HS-5 (cell line): ENCODE results near the gene UVSSA.
"Not testable (repeated sequence)": the region's sequence is repeated elsewhere in the genome, so short reads cannot be mapped to it uniquely, and the experiment has no call there.

Source experiments
- DNase-seq: peaks from one replicate; pipeline ENCODE4 v3.0.0-alpha.2; 2012; ENCODE audit warnings: low read depth

UVSSA gene

DNA sequence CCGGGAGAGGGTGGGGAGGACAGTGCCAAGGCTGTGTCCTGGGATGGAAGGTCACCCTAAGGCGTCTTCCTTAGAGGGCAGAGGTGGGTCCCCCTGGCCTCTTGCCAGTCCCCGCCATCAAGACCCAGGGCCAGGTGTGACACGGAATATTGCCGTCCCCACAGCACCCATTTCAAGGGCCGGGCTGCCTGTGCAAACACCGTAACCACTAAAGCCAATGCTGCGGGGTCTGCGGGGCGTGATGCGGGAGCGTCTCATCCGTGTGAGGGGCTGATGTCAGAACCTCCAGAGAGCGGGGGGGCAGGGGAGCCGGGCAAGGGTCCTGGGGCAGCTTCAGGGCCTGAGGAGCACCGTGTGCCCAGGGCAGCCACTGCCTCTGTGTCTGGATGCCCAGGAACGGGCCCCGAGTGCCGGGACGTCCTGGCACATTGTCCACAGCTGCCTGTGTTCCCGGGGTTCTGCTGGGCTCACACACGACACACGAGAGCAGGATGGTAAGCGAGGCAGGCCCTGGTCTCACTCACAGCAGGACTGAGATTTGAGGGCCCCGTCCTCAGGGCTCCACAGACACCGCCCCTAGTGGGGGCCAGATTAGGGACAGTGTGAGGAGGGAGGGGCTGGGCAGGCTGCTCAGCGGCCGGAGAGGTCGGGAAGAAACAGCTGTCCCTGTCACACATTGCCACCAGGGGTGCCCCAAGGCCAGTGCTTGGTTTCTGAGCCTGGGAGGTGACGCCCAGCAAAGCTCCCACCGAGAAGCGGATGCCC lies 30.0 kb downstream of the UVSSA start:
- no peak for DNase-seq

DNA sequence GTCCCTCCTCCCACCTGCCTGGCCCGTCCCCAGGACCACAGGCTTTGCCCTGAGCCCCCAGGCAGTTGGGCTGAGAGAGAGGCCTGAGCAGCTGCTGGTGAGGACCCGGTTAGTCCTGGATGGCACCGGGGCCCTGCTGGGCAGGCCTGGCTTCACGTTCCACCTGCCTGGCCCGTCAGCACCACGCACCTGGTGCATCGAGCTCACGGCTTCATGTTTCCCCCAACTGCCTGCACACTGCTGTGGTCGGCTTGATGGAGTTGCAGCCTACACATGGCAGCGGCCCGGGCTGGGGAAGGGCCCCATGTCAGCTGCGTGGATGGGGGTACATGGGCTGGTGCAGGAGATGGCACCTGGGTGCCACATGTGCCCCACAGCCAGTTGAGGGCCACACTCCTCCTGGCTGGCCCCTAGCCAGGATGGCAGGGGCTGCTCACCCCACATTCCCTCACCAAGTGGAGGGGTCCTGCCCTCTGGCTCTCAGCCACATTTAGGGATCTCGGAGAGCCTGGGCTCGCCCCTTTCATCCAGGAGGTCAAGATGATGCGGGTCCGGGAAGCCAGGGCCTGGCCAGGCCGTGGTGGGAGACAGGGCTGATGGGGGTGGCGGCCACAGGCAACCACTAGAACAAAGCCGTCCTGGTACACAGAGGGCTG lies 30.7 kb downstream of the UVSSA start:
- DNase-seq, result no peak

DNA sequence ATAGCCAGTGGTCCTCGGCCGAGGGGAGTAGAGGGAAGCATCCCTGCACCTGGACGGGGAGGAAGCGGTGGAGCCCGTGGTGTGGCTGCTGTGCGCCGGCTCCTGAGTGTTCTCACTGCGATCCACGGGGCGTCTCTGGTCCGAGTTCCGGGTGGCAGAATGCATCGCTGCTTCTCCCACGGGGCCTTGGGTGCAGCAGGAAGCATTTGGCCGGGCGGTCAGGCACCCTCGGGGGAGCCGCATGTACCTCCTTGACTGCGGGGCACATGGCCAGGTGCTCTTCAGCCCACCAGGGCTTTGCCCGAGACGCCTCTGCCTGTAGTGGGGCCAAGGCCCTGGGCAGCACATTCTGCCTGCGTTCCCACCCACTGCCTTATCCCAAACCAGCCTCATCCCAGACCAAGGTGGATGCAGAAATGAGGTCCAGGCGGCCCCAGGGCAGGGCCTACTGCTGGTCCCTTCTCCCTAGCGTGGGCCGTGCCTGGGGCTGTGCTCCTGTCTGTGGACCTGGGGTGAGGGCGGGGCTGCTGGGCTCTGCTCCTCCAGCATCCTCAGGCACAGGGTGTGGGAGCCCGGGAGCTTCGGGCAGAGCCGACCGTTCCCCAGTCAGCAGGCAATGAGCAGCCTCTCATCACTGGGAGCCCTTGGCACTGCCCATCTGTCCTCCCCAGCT lies 31.7 kb downstream of the UVSSA start:
- DNase-seq, result no peak

DNA sequence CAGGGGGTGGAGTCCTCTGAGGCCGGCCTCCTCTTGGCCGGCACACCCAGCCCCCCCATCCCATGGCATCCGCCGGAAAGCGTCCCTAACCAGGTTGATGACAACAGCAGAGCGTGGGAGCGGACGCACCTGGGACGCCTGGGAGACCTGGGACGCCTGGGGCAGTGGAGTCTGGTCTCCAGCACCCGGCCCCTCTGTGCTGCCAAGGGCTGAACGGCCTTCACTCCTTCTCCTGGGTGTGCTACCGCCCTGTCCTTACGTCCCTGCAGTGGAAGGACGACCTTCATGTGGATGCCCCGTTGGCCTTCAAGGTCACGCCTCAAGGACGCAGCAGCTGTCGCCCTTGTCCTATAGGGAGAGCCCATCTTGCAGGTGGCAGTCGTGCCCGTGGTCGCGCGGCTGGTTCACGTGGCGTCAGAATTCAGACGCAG lies 32.4 kb downstream of the UVSSA start:
- no peak for DNase-seq

DNA sequence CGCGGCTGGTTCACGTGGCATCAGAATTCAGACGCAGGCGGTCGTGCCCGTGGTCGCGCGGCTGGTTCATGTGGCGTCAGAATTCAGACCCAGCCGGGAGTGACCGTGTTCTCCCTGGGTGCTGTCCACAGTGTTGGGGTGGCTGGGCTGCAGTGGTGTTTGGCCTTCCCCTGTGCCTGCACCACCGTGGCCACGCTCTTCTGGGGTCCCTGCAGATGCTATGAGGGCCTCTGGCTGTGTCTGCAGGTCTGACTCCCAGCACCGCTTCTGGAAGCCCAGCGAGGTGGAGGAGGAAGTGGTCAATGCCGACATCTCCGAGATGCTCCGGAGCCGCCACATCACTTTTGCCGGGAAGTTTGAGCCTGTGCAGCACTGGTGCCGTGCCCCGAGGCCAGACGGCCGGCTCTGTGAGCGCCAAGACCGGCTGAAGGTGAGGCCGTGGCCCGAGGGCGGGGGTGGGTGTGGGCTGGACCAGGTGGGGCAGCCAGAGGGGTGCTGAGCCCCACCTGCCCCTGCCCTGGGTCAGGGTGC lies 32.9 kb downstream of the UVSSA start:
- DNase-seq, result no peak

DNA sequence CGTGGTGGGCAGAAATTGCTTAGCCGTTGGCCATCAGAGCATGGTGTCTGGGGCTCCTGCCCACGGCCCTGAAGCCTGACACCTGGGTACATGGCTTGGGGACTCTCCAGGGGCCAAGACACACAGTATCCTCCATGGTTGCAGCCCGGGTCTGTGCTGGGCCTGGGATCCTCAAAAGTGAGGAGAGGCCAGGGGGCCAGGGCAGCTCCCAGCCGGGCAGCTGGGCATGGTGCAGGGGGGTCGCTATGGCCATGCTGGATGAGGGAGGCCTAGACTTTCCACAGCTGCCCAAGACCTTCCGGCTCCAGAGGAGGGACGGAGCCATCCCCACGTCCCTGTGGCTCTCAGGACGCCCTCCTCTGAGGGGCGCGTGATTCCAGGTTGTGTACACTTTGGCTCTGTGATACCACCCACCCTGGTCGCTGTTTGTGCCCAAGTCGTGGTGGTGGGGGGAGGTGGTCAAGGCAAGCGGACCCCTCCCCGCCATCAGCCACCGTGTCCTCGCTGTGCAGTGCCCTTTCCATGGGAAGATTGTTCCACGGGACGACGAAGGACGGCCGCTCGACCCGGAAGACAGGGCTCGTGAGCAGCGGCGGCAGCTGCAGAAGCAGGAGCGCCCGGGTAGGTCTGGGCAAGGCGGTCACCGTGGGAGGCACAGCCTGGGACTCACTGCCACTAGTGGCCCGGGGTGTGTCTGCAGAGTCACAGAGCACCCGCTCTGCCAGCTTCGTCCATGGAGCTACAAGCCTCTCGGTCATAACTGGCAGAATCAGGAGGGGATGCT lies 33.6 kb downstream of the UVSSA start:
- DNase-seq, result no peak

DNA sequence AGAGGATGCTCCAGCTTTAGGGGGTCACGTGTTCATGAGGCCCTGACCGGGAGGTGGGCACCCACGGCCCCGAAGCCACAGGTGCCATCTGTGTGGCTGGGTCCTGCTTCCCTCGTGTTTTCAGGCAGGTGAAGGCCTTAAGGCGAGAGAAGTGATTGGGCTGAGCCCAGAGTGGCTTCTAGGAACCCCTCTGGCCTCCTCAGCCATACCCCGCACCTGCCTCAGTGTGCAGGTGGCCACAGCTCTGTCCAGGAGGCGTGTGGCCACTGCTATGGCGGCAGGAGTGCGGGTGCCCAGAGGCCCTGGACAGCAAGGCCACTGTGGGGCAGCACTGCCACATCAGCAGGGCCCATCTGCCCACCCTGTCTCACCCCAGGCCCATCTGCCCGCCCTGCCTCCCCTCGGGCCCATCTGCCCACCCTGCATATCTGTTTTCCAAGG lies 34.2 kb downstream of the UVSSA start:
- no peak for DNase-seq

DNA sequence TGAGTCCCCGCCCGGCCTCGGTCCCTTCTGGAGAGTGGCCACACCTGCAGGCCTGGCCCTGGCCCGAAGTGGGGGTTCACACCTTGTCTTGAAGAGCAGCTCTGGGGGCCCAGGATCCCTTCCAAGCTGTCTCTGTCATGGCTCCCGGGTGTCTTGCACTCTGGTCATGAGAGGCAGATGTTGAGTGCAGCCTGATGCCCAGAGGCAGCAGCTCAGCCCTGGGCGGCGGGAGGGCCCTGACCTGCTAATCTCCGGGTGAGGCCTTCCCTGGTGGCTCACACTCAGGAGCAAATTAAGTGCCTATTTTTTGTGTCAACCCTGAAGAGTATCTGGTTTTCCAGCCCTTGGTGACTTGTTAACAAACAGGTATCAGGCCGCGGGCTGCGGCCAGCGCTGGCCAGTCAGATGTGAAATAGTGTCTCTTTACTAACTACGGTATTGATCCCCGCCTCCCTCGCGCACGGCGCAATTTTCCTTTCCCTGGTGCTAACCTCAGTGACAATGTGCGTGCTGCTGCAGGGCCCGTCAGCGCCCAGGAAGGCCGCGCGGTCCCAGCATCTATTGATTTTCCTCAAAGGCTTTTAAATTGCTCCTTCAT lies 35.0 kb downstream of the UVSSA start:
- no peak for DNase-seq

DNA sequence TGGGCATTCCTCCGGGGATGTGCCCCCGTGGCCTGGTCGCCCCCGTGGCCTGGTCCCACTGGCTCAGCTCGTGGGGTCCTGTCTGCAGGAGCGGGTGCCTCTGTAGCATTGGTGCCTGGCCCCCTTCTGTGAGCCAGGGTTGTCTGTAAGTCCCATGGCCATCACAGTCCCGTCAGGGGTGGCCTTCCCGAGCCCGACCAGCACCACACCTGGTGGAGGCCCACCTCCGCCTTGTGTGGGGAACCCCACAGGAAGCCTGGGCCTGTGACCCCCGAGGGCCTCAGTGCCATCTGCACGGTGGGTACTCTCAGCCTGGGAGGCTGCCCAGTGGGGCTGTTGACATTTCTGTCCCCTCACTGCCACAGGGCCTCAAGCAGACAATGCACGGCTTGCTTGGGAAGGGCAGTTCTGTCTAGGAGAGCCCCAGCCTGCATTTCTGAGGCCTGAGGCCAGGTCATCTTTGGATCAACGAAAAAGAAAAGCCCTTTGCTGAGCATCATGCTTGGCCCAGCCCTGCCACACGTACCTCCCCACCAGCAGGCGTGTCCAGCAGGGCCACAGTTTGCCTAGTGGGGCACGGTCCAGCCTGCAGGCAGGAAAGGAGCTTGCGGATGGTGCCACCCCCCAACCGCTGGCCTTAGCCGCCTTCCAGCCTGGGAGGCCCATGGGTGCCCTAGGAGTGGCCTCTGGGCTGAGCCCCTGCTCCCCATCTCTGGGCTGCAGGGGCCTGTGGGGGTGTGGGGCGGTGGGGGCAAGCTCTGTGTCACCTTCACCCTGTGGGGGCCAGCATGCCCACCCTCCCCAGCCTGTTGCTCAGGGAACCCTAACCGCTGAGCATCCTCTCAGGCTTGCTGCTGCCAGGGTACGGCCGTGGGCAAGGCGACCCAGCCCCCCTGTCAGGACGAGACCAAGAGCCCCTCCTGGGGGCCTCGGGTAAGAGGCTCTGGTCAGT lies 36.0 kb downstream of the UVSSA start:
- DNase-seq, result no peak

DNA sequence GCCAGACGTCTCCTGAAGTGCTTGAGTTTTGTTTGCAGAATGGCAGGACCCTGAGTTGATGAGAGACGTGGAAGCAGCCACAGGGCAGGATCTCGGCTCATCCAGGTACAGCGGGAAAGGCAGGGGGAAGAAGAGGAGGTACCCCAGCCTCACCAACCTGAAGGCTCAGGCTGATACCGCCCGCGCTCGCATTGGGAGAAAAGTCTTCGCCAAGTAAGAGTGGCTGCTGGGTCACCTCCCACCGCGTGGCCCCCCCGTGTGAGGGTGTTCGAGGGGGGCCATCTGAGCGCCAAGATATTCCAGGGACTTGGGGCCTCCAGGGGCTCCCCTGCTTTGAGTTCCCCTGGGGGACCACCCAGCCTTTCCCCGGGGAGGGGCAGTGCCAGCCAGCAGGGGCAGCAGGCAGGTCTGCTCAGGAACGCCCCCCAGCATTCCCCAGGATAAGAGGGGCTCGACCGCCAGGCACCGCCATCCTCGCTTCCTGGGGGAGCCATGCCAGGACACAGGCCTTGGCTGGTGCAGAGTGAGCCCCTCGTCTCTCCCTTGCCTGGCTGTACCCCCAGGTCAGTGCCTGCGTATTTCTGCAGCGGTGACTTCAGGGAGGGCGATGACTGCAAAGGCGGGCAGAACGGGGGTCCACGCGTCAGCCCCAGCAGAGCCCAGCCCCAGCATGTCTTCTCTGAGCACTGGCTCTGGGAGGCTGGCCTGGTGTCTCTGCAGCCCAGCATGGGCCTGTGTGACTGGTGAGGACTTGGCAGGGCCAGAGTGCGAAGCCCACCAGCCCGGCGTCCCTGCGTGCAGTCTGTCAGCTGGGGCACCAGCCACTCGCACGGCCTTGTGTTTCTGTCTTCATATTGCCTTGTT lies 37.0 kb downstream of the UVSSA start:
- no peak for DNase-seq

DNA sequence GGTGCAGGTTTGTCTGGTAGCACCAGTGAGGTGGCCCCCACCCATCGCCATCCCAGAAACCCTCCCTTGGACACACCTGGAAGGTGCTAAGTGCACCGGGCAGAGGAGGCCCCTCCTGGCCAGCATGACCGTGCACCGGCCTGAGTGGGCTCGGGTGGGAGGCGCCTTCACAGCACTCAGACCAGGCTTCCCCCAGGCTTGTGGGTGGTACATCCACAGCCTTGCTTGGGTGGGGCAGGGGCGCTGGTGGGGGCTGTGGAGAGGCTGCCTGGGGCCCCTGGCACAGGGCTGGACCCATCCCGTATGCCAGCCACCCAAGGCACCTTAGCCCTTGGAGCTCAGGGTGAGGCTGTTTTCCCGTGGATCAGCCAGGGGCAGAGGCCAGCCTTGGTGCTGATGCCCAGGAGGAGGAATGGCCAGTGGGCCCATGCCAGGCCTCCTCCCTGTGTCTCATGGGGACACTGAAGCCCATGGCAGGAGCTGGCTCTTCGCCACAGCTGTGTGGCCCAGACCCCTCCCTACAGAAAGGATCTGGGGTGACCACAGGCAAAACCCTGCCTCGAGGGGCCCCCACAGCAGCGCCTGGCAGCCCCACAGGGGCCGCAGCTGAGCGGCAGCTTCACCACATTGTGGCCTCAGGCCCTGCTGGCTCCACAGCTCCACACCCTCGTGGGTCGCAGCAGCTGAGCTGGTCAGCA lies 37.8 kb downstream of the UVSSA start:
- DNase-seq, result no peak

DNA sequence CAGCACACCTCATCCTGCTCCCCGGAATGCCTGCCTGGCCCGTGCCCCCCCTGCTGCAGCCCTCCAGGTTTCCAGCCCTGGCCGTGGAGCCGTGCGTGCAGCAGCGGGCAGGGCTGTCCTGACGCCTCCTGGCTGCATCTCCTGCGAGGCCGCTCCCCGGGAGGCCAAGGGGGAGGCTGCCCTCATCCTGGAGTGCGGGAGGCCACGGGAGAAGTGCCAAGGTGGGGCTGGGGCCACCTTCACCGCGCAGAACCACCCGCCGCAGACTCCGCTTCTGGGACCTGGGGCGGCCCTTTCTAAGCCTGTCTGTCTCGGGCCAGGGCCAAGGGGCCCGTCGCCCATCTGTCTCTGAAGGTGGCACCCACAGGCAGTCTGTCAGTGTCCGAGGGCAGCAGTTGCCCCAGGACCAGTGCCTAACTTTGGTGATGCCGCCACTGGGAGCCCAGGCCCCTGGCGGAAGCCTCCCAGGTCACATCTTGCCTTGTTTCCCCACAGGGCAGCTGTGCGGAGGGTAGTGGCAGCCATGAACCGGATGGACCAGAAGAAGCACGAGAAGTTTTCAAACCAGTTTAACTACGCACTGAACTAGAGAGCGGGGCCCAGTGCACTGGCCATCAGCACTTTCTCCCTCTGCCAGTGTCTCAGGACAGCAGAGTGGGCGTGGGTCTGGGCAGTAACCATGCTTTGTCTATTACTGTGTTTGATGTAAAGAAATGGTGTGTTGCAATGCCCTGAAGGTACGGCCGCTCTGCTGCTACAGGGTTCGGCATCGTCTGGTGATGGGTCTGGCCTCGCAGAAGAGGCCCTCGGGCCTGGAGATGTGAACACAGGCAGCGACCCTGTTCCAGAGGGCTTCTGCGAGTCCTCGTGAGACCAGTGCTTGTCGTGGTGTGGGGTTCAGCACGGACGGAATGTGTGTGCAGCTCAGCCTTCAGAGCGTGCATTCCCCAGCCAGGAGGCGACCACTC lies 38.6 kb downstream of the UVSSA start:
- DNase-seq, result no peak

DNA sequence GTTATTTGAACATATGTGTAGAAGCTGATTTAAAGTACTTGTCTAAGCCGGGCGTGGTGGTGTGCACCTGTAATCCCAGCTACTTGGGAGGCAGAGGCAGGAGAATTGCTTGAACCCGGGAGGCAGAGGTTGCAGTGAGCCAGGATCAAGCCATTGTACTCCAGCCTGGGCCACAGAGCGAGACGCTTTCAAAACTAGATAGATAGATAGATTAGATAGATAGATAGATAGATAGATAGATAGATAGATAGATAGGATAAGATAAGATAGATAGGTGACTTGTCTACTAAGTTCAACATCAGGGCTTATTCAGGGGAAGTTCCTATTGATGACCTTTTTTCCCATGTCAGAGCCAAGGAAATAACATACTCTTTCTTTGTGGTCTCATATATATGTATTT lies 46.4 kb downstream of the UVSSA start:
- DNase-seq, result not testable (repeated sequence)

DNA sequence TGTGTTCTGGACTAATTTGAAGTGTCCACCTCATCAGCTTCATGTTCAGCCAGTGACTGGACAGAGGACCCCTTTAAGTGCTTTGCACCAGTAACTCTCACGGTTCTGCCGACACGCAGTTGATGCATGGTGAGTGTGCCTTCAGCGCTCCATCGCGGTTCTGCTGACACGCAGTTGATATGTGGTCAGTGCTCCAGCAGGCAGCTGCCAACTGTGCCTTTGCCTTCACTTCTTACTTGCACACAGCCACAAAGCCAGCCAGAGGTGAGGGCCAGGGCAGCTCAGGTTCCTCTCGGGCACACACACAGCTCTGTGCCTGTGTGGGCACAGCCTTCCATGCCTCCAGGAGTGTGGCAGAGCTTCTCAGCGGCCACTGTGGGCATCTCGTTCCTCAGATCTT lies 46.9 kb downstream of the UVSSA start:
- DNase-seq, result no peak

DNA sequence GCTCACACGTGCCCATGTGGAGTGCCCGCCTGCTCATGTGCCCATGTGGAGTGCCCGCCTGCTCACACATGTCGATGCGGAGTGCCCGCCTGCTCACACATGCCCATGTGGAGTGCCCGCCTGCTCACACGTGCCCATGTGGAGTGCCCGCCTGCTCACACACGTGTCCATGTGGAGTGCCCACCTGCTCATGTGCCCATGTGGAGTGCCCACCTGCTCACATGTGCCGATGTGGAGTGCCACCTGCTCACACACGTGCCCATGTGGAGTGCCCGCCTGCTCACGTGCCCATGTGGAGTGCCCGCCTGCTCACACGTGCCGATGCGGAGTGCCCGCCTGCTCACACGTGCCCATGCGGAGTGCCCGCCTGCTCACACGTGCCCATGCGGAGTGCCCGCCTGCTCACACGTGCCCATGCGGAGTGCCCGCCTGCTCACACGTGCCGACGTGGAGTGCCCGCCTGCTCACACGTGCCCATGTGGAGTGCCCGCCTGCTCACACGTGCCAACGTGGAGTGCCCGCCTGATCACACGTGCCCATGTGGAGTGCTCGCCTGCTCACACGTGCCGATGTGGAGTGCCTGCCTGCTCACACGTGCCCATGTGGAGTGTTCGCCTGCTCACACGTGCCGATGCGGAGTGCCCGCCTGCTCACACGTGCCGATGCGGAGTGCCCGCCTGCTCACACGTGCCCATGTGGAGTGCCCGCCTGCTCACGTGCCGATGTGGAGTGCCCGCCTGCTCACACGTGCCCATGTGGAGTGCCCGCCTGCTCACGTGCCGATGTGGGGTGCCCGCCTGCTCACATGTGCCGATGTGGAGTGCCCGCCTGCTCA lies 47.8 kb downstream of the UVSSA start:
- DNase-seq, result not testable (repeated sequence)

DNA sequence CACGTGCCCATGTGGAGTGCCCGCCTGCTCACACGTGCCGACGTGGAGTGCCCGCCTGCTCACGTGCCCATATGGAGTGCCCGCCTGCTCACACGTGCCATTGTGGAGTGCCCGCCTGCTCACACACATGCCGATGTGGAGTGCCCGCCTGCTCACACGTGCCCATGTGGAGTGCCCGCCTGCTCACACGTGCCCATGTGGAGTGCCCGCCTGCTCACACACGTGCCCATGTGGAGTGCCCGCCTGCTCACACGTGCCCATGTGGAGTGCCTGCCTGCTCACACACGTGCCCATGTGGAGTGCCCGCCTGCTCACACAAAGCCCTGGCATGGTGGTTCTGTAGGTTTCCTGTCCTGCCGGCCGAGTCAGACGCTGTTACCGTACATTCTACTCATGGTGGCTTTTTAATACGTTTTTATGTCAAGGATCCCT lies 48.4 kb downstream of the UVSSA start:
- not testable (repeated sequence) for DNase-seq
